ENCODE measurements around the gene LMTK3.
"Not testable (repeated sequence)": the region's sequence is repeated elsewhere in the genome, so short reads cannot be mapped to it uniquely, and the experiment has no call there.

Gene LMTK3

GRCh38 chr19:48506138-48506733 is 5.4 kb downstream of the LMTK3 start:
- ATAC-seq (no peak), DNase-seq (no peak)

GRCh38 chr19:48502350-48503018 is 9.2 kb downstream of the LMTK3 start:
- no peak for ATAC-seq

GRCh38 chr19:48501494-48502349 is 9.9 kb downstream of the LMTK3 start:
- DNase-seq, result peak; percentile 67
- ATAC-seq, result peak; percentile 53

More at GRCh38 chr19:48502350-48503018, 9.2 kb downstream of the LMTK3 start:
- DNase-seq, result no peak

- no peak for ATAC-seq
- no peak for DNase-seq
Measured at GRCh38 chr19:48500830-48501493, 10.7 kb downstream of the LMTK3 start.

- ATAC-seq, result no peak
- no peak for DNase-seq
Measured at GRCh38 chr19:48499316-48500090, 12.1 kb downstream of the LMTK3 start.

- no peak for DNase-seq
- no peak for ATAC-seq
Measured at GRCh38 chr19:48498595-48499311, 12.9 kb downstream of the LMTK3 start.

GRCh38 chr19:48497728-48498594 is 13.7 kb downstream of the LMTK3 start:
- no peak for ATAC-seq
- DNase-seq, result no peak

- DNase-seq (no peak), ATAC-seq (no peak)
Measured at GRCh38 chr19:48496959-48497727, 14.5 kb downstream of the LMTK3 start.

GRCh38 chr19:48495396-48495795 is 16.2 kb downstream of the LMTK3 start:
- no peak for ATAC-seq
- DNase-seq, result no peak

- no peak for ATAC-seq
- no peak for DNase-seq
Measured at GRCh38 chr19:48493718-48494401, 17.8 kb downstream of the LMTK3 start.

- DNase-seq (peak; percentile 88), ATAC-seq (peak; percentile 78)
Measured at GRCh38 chr19:48492925-48493717, 18.5 kb downstream of the LMTK3 start.

GRCh38 chr19:48491793-48492123 is 19.9 kb downstream of the LMTK3 start:
- no peak for DNase-seq
- no peak for ATAC-seq

GRCh38 chr19:48490981-48491792 is 20.4 kb downstream of the LMTK3 start:
- ATAC-seq (no peak), DNase-seq (peak; percentile 67)

GRCh38 chr19:48489608-48490216 is 21.9 kb downstream of the LMTK3 start:
- peak; percentile 56 for ATAC-seq
- peak; percentile 91 for DNase-seq

GRCh38 chr19:48488478-48488877 is 23.2 kb downstream of the LMTK3 start:
- not testable (repeated sequence) for ATAC-seq, DNase-seq

- ATAC-seq, result no peak
- no peak for DNase-seq
Measured at GRCh38 chr19:48487948-48488347, 23.7 kb downstream of the LMTK3 start.

GRCh38 chr19:48487544-48487943 is 24.1 kb downstream of the LMTK3 start:
- DNase-seq (no peak), ATAC-seq (no peak)

Measured in stimulated activated naive CD8-positive, alpha-beta T cell treated with anti-CD3 and anti-CD28 coated beads, Interleukin-15, Interleukin-2, amounts not matched to agents 100 U/mL and 50 U/mL, for 24 hours (primary cell).